ENCODE results near the gene ADO. TPM values are rescaled to one million over a fixed set of nuclear protein-coding genes. Genes with fewer than 3 reads are reported as not detected.

The ADO gene
- total and polyA plus RNA-seq, 2 of the 13 experiments (the other 11 are each of a cell fraction or from before 2014, with no cell fraction given), result 8.9 to 15.9 TPM

GRCh38 chr10:62844280-62845011 is 39.9 kb downstream of the ADO start:
- H3K27me3 ChIP-seq (ENCODE audit: control insufficient read depth in 1 of 2, insufficient read depth in 2 of 2, low read length in 2 of 2), result no peaks in the 10 kb centered on the region
- H3K9ac ChIP-seq (ENCODE audit: insufficient read depth, low read depth, low read length), result no peak overlapping the region
- ChIA-PET POLR2A (no interaction called here), CTCF (ENCODE audit: low intra/inter-chr PET ratio, low total read pairs) (no interaction called here)
- DNase-seq (ENCODE audit: low spot score) (no peak), ATAC-seq (no peak), FAIRE-seq (no peak)
- H3K9me3 ChIP-seq (ENCODE audit: low read length), result no peaks in the 10 kb centered on the region
- no peaks in the 10 kb centered on the region for H3K4me1 ChIP-seq (ENCODE audit: insufficient read depth, low read length)
- no peak overlapping the region for H2AFZ ChIP-seq (ENCODE audit: low read length)
- TF ChIP-seq NR2C2 (CRISPR knock-in tag; IDR thresholded peaks at IDR 0.05; ENCODE audit: borderline replicate concordance) (no peak), TBX3 (IDR thresholded peaks at IDR 0.05; ENCODE audit: borderline replicate concordance) (no peak), POLR2G (IDR thresholded peaks at IDR 0.05; ENCODE audit: low read depth, low read length) (no peak), KLF12 (CRISPR knock-in tag; IDR thresholded peaks at IDR 0.05; ENCODE audit: borderline replicate concordance) (no peak), MXD1 (CRISPR knock-in tag; IDR thresholded peaks at IDR 0.05) (no peak), ZNF275 (CRISPR knock-in tag; IDR thresholded peaks at IDR 0.05; ENCODE audit: borderline replicate concordance) (no peak), ZNF121 (CRISPR knock-in tag; IDR thresholded peaks at IDR 0.05) (no peak), SMC3 (IDR thresholded peaks at IDR 0.05; ENCODE audit: low read length) (no peak), ZFP82 (CRISPR knock-in tag; IDR thresholded peaks at IDR 0.05; ENCODE audit: borderline replicate concordance) (no peak), ZNF503 (CRISPR knock-in tag; IDR thresholded peaks at IDR 0.05) (no peak), MTF2 (CRISPR knock-in tag; IDR thresholded peaks at IDR 0.05; ENCODE audit: borderline replicate concordance) (no peak), TBP (CRISPR knock-in tag; IDR thresholded peaks at IDR 0.05) (no peak)
- H3K79me2 ChIP-seq (ENCODE audit: insufficient read depth, low read length), result no peaks in the 10 kb centered on the region
- in situ Hi-C loops (cut with HindIII; ENCODE audit: extremely low pct_ligation_motif_present, low pct_unique_long_range_greater_than_20kb) (no loop called here), intact Hi-C loops (cut with micrococcal nuclease; ENCODE audit: unreplicated experiment) (no loop called here)
- H3K4me3 ChIP-seq (replicated peaks in 1 of 3; ENCODE audit: insufficient read depth in 1 of 3, low read depth in 2 of 3, low read length in 3 of 3), result no peak overlapping the region
- no peaks in the 10 kb centered on the region for H4K20me1 ChIP-seq (ENCODE audit: insufficient read depth, low read length)
- no TSS peak for BruUV-seq (replicated peaks)
- 13% methylated on average over 7 of the region's 7 CpGs for WGBS (ENCODE audit: low lambda C conversion rate)
- H3K36me3 ChIP-seq (replicated peaks in 1 of 2; ENCODE audit: control insufficient read depth in 1 of 2, insufficient read depth in 2 of 2, low read length in 2 of 2), result no peaks in the 10 kb centered on the region
- H3K4me2 ChIP-seq (ENCODE audit: low read depth, low read length), result no peak overlapping the region
- no peak overlapping the region for H3K27ac ChIP-seq (ENCODE audit: extremely low read length, insufficient read depth, low read length)
